ENCODE results near the gene CAPN7.

DNA sequence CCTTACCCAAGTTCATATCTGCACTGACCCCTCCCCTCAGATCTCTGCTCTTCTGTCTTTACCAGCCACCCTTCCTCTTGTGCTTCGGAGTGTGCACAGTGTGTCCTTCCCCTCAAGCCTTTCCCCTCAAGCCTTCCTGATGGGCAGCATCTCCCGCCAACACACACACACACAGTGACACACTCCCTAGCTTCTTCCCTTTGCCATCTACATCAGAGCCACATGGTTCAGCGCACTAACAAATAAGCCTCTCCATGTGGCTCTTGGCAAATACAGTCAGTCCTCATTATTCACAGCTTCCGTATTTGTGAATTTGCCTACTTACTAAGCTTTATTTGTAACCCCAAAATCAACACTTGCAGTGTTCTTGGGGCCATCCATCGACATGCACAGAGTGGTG lies 88.9 kb downstream of the CAPN7 start:
- no peak for TF ChIP-seq ZFP3 (CRISPR knock-in tag; IDR thresholded peaks at IDR 0.05)
- no peak for TF ChIP-seq TOX (CRISPR knock-in tag; IDR thresholded peaks at IDR 0.05; ENCODE audit: borderline replicate concordance)
- TF ChIP-seq, protein P1, sequence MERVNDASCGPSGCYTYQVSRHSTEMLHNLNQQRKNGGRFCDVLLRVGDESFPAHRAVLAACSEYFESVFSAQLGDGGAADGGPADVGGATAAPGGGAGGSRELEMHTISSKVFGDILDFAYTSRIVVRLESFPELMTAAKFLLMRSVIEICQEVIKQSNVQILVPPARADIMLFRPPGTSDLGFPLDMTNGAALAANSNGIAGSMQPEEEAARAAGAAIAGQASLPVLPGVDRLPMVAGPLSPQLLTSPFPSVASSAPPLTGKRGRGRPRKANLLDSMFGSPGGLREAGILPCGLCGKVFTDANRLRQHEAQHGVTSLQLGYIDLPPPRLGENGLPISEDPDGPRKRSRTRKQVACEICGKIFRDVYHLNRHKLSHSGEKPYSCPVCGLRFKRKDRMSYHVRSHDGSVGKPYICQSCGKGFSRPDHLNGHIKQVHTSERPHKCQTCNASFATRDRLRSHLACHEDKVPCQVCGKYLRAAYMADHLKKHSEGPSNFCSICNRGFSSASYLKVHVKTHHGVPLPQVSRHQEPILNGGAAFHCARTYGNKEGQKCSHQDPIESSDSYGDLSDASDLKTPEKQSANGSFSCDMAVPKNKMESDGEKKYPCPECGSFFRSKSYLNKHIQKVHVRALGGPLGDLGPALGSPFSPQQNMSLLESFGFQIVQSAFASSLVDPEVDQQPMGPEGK (CRISPR knock-in tag; IDR thresholded peaks at IDR 0.05; ENCODE audit: borderline replicate concordance): no peak

Data from SK-N-SH treated with all-trans-retinoic acid at 6 μM for 48 hours (cell line).